Body of pancreas (tissue), 4 donors: ENCODE results near the gene ANKDD1A. TPM values are rescaled to one million over a fixed set of nuclear protein-coding genes. Genes with fewer than 3 reads are reported as not detected.

Experiments
- ATAC-seq: fragments of 150-250 bp; one replicate; pipeline ENCODE4 v1.9.1; 2016
- DNase-seq, 4 donors: peaks; one replicate each; pipeline ENCODE4 v3.0.0-alpha.2; 2019
- H3K27ac ChIP-seq, 4 donors: fragments of 200-600 bp; sonication (generic); 1 replicate in 3 of 4; 2 replicates in 1 of 4; pipeline versions ENCODE4 v1.5.1 to v1.6.1; 2016 to 2019; ENCODE audit warnings: mild to moderate bottlenecking in 1 of 4, mixed read lengths in 1 of 4, moderate library complexity in 1 of 4
- H3K27me3 ChIP-seq, 2 donors: fragments of 200-600 bp; sonication (generic); one replicate each; pipeline ENCODE4 v1.6.0; 2016; ENCODE audit warnings: mild to moderate bottlenecking in 1 of 2
- H3K36me3 ChIP-seq, 2 donors: fragments of 200-600 bp; sonication (generic); replicated peaks in 1 of 2; 2 replicates each; pipeline ENCODE4 v1.5.1; 2016; ENCODE audit warnings: low read depth in 2 of 2; ENCODE audit not compliant: insufficient read depth in 1 of 2
- H3K4me1 ChIP-seq: fragments of 200-600 bp; sonication (generic); one replicate; pipeline ENCODE4 v1.6.0; 2016
- H3K4me3 ChIP-seq, 2 donors: fragments of 200-600 bp; sonication (generic); 1 replicate in 1 of 2; 2 replicates in 1 of 2; pipeline ENCODE4 v1.5.1; 2016 to 2019
- H3K9me3 ChIP-seq, 3 donors: fragments of 200-600 bp; sonication (generic); 1 replicate in 2 of 3; 2 replicates in 1 of 3; pipeline ENCODE4 v1.5.1; 2016
- CTCF ChIP-seq, 7 experiments: fragments of 450-650 bp in 4 of 7; fragments of 200-600 bp in 3 of 7; sonication (generic) in 3 of 7; IDR thresholded peaks; one replicate each; pipeline ENCODE4 v1.5.1; 2016 to 2019; ENCODE audit warnings: antibody characterized with exemption in 7 of 7
- POLR2A ChIP-seq, 3 donors: fragments of 450-650 bp; IDR thresholded peaks; one replicate each; pipeline ENCODE4 v1.6.1; 2016; ENCODE audit warnings: antibody characterized with exemption in 3 of 3, mild to moderate bottlenecking in 2 of 3
- WGBS, 2 donors: methylation state at CpG; one replicate each; pipeline ENCODE4 v1.1.5; 2017; 5-methylcytosine and 5-hydroxymethylcytosine counted together
- intact Hi-C: fragments of 100-400 bp; cut with DNase I; formaldehyde crosslinking; loops from one replicate; pipeline ENCODE4 v1.15.1; 2023
- total RNA-seq, 2 donors: library from RNA; depleted of rRNA; stranded (reverse); fragments of >200 nt; gene quantifications; one replicate each; pipeline ENCODE4 v1.1.0, GENCODE V29; 2016

The ANKDD1A gene
- total RNA-seq, 2 donors from 2014 or later = 3.9 to 18.8 TPM

GRCh38 chr15:64991536-64992135 lies 79.9 kb downstream of the ANKDD1A start:
- no peak for ATAC-seq
- no peaks in the 10 kb centered on the region for H3K9me3 ChIP-seq

GRCh38 chr15:64993290-64993689 lies 81.6 kb downstream of the ANKDD1A start:
- 48 to 68% methylated on average over 1 of the region's 1 CpG for WGBS, 2 donors

More at GRCh38 chr15:64991536-64992135, 79.9 kb downstream of the ANKDD1A start:
- no peak for DNase-seq
- intact Hi-C loops = no loop called here
- Histone ChIP-seq H3K27ac (no peak overlapping the region), H3K27me3 (no peaks in the 10 kb centered on the region), H3K36me3 (no peaks in the 10 kb centered on the region), H3K4me1 (peaks cover 20% of the 10 kb centered on the region), H3K4me3 (no peak overlapping the region)
- WGBS, 2 donors = 49 to 51% methylated on average over 2 of the region's 2 CpGs
- TF ChIP-seq POLR2A (IDR thresholded peaks at IDR 0.05) (no peak), CTCF (IDR thresholded peaks at IDR 0.05) (no peak)

GRCh38 chr15:64997066-64997465 lies 85.4 kb downstream of the ANKDD1A start:
- DNase-seq (no peak), ATAC-seq (no peak)
- H3K4me3 ChIP-seq = no peak overlapping the region
- H3K27ac ChIP-seq = no peak overlapping the region
- H3K36me3 ChIP-seq = no peaks in the 10 kb centered on the region
- intact Hi-C loops = no loop called here
- no peaks in the 10 kb centered on the region for H3K9me3 ChIP-seq
- TF ChIP-seq CTCF (IDR thresholded peaks at IDR 0.05) = no peak
- TF ChIP-seq POLR2A (IDR thresholded peaks at IDR 0.05) = no peak
- H3K4me1 ChIP-seq = no peaks in the 10 kb centered on the region
- WGBS, 2 donors = 77 to 82% methylated on average over 5 of the region's 5 CpGs
- no peaks in the 10 kb centered on the region for H3K27me3 ChIP-seq

More at GRCh38 chr15:64993290-64993689, 81.6 kb downstream of the ANKDD1A start:
- ATAC-seq (no peak), DNase-seq (no peak)
- no peak for TF ChIP-seq POLR2A (IDR thresholded peaks at IDR 0.05)
- no peaks in the 10 kb centered on the region for H3K27me3 ChIP-seq
- intact Hi-C loops = no loop called here
- H3K27ac ChIP-seq = no peak overlapping the region
- H3K4me3 ChIP-seq = no peak overlapping the region
- H3K36me3 ChIP-seq = no peaks in the 10 kb centered on the region
- peaks cover 13% of the 10 kb centered on the region for H3K4me1 ChIP-seq
- no peaks in the 10 kb centered on the region for H3K9me3 ChIP-seq

GRCh38 chr15:64997745-64998375 lies 86.2 kb downstream of the ANKDD1A start:
- ATAC-seq (no peak), DNase-seq (no peak)
- Histone ChIP-seq H3K4me3 (no peak overlapping the region), H3K4me1 (no peaks in the 10 kb centered on the region), H3K27ac (no peak overlapping the region), H3K9me3 (no peaks in the 10 kb centered on the region), H3K36me3 (no peaks in the 10 kb centered on the region), H3K27me3 (no peaks in the 10 kb centered on the region)
- no peak for TF ChIP-seq POLR2A (IDR thresholded peaks at IDR 0.05)
- TF ChIP-seq CTCF (IDR thresholded peaks at IDR 0.05) = no peak
- WGBS, 2 donors = 83 to 93% methylated on average over 4 of the region's 4 CpGs
- intact Hi-C loops = no loop called here

- H3K27ac ChIP-seq = no peak overlapping the region
- no peak overlapping the region for H3K4me3 ChIP-seq
- ATAC-seq = no peak
- no peaks in the 10 kb centered on the region for H3K27me3 ChIP-seq
- no peaks in the 10 kb centered on the region for H3K4me1 ChIP-seq
- TF ChIP-seq CTCF (IDR thresholded peaks at IDR 0.05) (no peak), POLR2A (IDR thresholded peaks at IDR 0.05) (no peak)
- DNase-seq = no peak
- H3K36me3 ChIP-seq = no peaks in the 10 kb centered on the region
- H3K9me3 ChIP-seq = no peaks in the 10 kb centered on the region
- intact Hi-C loops = no loop called here
- 83 to 87% methylated on average over 3 of the region's 3 CpGs for WGBS, 2 donors
Measured at GRCh38 chr15:65004993-65005392, 93.3 kb downstream of the ANKDD1A start.
